DND-41 (cell line): Measurements from ENCODE around the gene TRDMT1.

Experiments used
- ATAC-seq: fragments of 200-7000 bp; cut with Tn5 transposase; 3 replicates; pipeline ENCODE4 v1.9.1; 2021; ENCODE audit warnings: low read depth; ENCODE audit not compliant: insufficient read depth
- DNase-seq: peaks from one replicate; pipeline ENCODE4 v3.0.0-alpha.2; 2020
- H2AFZ ChIP-seq: 2 replicates; pipeline ENCODE4 v1.6.0; 2012; ENCODE audit warnings: low read depth, low read length
- H3K27ac ChIP-seq: 2 replicates; pipeline ENCODE4 v1.5.1; 2012; ENCODE audit warnings: low read length, inconsistent platforms
- H3K27me3 ChIP-seq: fragments of 200-600 bp; sonication (generic); 2 replicates; pipeline ENCODE4 v1.6.0; 2012; ENCODE audit warnings: low read length, mild to moderate bottlenecking, inconsistent platforms; ENCODE audit not compliant: insufficient read depth, poor library complexity
- H3K36me3 ChIP-seq: 2 replicates; pipeline ENCODE4 v1.5.1; 2012; ENCODE audit warnings: low read length, inconsistent platforms; ENCODE audit not compliant: insufficient read depth
- H3K4me1 ChIP-seq: 2 replicates; pipeline ENCODE4 v1.5.1; 2012; ENCODE audit warnings: mild to moderate bottlenecking, low read length; ENCODE audit not compliant: insufficient read depth
- H3K4me2 ChIP-seq: 2 replicates; pipeline ENCODE4 v1.6.0; 2012; ENCODE audit warnings: mild to moderate bottlenecking, moderate library complexity, low read length, inconsistent platforms; ENCODE audit not compliant: insufficient read depth
- H3K4me3 ChIP-seq, 2 experiments: fragments of 200-600 bp in 1 of 2; shearing (Covaris generic) in 1 of 2; 2 replicates each; pipeline ENCODE4 v1.5.1; 2012 to 2016; ENCODE audit warnings: inconsistent platforms in 2 of 2, low read length in 2 of 2, mild to moderate bottlenecking in 2 of 2, low read depth in 1 of 2, moderate library complexity in 1 of 2
- H3K79me2 ChIP-seq: 2 replicates; pipeline ENCODE4 v1.6.0; 2012; ENCODE audit warnings: low read length, inconsistent platforms; ENCODE audit not compliant: insufficient read depth
- H3K9ac ChIP-seq: 2 replicates; pipeline ENCODE4 v1.6.0; 2012; ENCODE audit warnings: low read depth, mild to moderate bottlenecking, inconsistent platforms, low read length, moderate library complexity
- H3K9me3 ChIP-seq: 2 replicates; pipeline ENCODE4 v1.5.1; 2012; ENCODE audit warnings: low read length, moderate library complexity, mild to moderate bottlenecking, inconsistent platforms; ENCODE audit not compliant: insufficient read depth, severe bottlenecking
- H4K20me1 ChIP-seq: 2 replicates; pipeline ENCODE4 v1.6.0; 2012; ENCODE audit warnings: low read length; ENCODE audit not compliant: insufficient read depth
- EZH2 ChIP-seq: IDR thresholded peaks from 3 replicates; pipeline ENCODE4 v1.6.1; 2012; ENCODE audit warnings: borderline replicate concordance, low read depth, mild to moderate bottlenecking, moderate library complexity, low read length, inconsistent platforms; ENCODE audit not compliant: severe bottlenecking
- TF ChIP-seq, protein P1 (sequence below): IDR thresholded peaks from 2 replicates; pipeline ENCODE4 v1.5.1; 2012; ENCODE audit warnings: borderline replicate concordance, low read length, moderate library complexity, mild to moderate bottlenecking; ENCODE audit not compliant: poor library complexity, severe bottlenecking; ENCODE audit errors: extremely low read depth

The TRDMT1 gene

DNA sequence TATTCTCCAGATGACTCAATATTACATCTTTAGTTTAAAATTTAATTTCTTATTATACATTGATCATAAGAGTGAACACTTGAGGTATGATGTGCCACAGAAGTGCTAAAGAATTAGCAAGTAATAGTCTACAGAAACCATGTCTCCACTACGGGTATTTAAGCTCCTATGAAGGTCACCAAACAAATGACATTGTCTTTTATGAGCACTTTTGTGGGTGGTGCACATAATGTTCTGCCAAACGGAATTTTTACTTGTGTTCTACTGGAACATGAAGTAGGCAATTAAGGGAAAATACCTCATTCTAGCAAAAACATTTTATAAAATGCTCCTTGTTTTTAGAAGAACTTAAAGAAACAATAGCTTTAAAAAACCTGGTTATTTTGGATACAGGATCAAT, 44.4 kb downstream of the TRDMT1 start:
- Histone ChIP-seq H2AFZ (no peak overlapping the region), H3K27me3 (no peaks in the 10 kb centered on the region), H3K79me2 (no peaks in the 10 kb centered on the region), H3K4me2 (no peak overlapping the region), H3K4me1 (no peaks in the 10 kb centered on the region), H3K27ac (no peak overlapping the region), H4K20me1 (no peaks in the 10 kb centered on the region), H3K4me3 (no peak overlapping the region), H3K9me3 (no peaks in the 10 kb centered on the region), H3K36me3 (no peaks in the 10 kb centered on the region), H3K9ac (no peak overlapping the region)
- no peak for TF ChIP-seq EZH2
- TF ChIP-seq, protein P1, sequence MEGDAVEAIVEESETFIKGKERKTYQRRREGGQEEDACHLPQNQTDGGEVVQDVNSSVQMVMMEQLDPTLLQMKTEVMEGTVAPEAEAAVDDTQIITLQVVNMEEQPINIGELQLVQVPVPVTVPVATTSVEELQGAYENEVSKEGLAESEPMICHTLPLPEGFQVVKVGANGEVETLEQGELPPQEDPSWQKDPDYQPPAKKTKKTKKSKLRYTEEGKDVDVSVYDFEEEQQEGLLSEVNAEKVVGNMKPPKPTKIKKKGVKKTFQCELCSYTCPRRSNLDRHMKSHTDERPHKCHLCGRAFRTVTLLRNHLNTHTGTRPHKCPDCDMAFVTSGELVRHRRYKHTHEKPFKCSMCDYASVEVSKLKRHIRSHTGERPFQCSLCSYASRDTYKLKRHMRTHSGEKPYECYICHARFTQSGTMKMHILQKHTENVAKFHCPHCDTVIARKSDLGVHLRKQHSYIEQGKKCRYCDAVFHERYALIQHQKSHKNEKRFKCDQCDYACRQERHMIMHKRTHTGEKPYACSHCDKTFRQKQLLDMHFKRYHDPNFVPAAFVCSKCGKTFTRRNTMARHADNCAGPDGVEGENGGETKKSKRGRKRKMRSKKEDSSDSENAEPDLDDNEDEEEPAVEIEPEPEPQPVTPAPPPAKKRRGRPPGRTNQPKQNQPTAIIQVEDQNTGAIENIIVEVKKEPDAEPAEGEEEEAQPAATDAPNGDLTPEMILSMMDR = no peak
- no peak for DNase-seq
- ATAC-seq = no peak

DNA sequence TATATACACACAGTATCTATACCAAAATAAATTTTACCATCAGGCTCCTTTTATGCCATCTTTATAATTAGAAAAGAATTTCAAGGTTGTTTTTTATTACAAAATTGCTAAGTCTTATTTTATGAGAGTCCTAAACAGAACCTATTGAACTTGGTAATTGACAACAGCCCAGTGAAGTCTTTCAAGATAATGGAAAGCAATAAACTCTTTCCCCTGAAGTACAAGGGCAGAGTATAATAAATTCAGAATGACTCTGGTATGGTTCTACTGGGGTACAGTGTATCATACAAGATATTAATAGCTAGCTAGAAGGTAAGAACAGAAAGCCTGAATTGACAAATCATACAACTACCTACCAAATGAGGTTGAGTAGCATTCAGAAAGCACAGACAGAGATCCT, 45.6 kb downstream of the TRDMT1 start:
- ATAC-seq = no peak
- H3K27ac ChIP-seq = no peak overlapping the region
- H3K36me3 ChIP-seq = no peaks in the 10 kb centered on the region
- no peaks in the 10 kb centered on the region for H3K27me3 ChIP-seq
- no peak for TF ChIP-seq EZH2
- TF ChIP-seq, protein P1 = no peak
- no peaks in the 10 kb centered on the region for H3K79me2 ChIP-seq
- no peaks in the 10 kb centered on the region for H4K20me1 ChIP-seq
- no peak for DNase-seq
- no peaks in the 10 kb centered on the region for H3K4me1 ChIP-seq
- H3K4me3 ChIP-seq = no peak overlapping the region
- H2AFZ ChIP-seq = no peak overlapping the region
- no peaks in the 10 kb centered on the region for H3K9me3 ChIP-seq
- no peak overlapping the region for H3K9ac ChIP-seq
- no peak overlapping the region for H3K4me2 ChIP-seq

DNA sequence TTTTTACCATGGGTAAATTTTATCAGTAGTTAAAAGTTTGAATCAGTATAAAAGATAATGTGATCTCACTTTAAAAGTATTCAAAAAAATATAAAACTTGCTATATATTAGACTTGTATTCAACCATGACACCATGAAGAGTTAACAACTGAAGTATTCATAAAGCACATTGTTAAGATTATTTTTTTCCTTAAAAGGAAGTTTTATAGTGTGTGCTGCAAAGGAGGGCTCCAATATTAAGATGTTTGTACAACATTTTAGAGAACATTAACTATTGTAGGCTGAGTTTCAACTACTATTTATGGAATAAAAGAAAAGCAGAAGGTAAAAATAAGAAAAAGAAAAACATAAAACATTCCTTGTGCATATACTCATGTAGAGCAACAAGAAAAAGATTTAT, 47.4 kb downstream of the TRDMT1 start:
- H4K20me1 ChIP-seq = no peaks in the 10 kb centered on the region
- no peak overlapping the region for H3K27ac ChIP-seq
- DNase-seq (no peak), ATAC-seq (no peak)
- no peaks in the 10 kb centered on the region for H3K36me3 ChIP-seq
- H3K27me3 ChIP-seq = no peaks in the 10 kb centered on the region
- no peak overlapping the region for H2AFZ ChIP-seq
- H3K4me3 ChIP-seq = no peak overlapping the region
- no peaks in the 10 kb centered on the region for H3K79me2 ChIP-seq
- no peak overlapping the region for H3K9ac ChIP-seq
- no peaks in the 10 kb centered on the region for H3K4me1 ChIP-seq
- H3K4me2 ChIP-seq = no peak overlapping the region
- TF ChIP-seq, protein P1 = no peak
- no peak for TF ChIP-seq EZH2
- no peaks in the 10 kb centered on the region for H3K9me3 ChIP-seq

DNA sequence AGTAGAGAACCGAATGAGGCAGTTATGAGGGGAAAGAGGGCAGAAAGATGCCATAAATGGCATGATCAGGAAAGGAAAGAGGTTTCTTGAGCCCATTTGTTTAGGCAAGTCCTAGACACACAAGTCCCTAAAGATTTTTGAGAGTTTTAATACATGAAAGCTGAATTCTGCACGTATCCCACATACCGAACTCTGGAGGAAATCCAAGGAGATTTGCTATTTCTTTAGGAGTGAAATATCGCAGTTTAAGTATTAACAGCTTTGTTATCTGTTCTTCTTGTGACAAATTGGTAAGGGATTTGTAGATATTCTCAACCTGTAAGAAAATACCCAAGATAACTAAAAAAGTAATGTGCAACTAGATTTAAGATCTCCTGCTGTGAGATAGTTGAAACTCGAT, 48.2 kb downstream of the TRDMT1 start:
- H3K79me2 ChIP-seq = no peaks in the 10 kb centered on the region
- no peak overlapping the region for H2AFZ ChIP-seq
- TF ChIP-seq, protein P1 = no peak
- TF ChIP-seq EZH2 = no peak
- H3K9ac ChIP-seq = no peak overlapping the region
- H4K20me1 ChIP-seq = no peaks in the 10 kb centered on the region
- no peaks in the 10 kb centered on the region for H3K4me1 ChIP-seq
- DNase-seq (no peak), ATAC-seq (no peak)
- no peak overlapping the region for H3K4me3 ChIP-seq
- no peak overlapping the region for H3K4me2 ChIP-seq
- no peaks in the 10 kb centered on the region for H3K36me3 ChIP-seq
- H3K27ac ChIP-seq = no peak overlapping the region
- no peaks in the 10 kb centered on the region for H3K9me3 ChIP-seq
- no peaks in the 10 kb centered on the region for H3K27me3 ChIP-seq
